Endothelial cell (in vitro differentiated cells): ENCODE results near the gene MIAT. TPM values are rescaled to one million over a fixed set of nuclear protein-coding genes. Genes with fewer than 3 reads are reported as not detected.

Experiments used
- DNase-seq: peaks from one replicate; pipeline ENCODE4 v3.0.0; 2021; ENCODE audit warnings: low spot score
- H3K27ac Mint-ChIP-seq: one replicate; pipeline ENCODE4 v1.8.0; 2021; ENCODE audit warnings: mixed read lengths, inconsistent platforms; ENCODE audit not compliant: unreplicated experiment
- H3K27me3 Mint-ChIP-seq: one replicate; pipeline ENCODE4 v1.8.0; 2021; ENCODE audit warnings: mild to moderate bottlenecking, moderate library complexity, mixed read lengths, inconsistent platforms; ENCODE audit not compliant: unreplicated experiment
- H3K36me3 Mint-ChIP-seq: one replicate; pipeline ENCODE4 v1.8.0; 2021; ENCODE audit warnings: mild to moderate bottlenecking, low read depth, mixed read lengths, inconsistent platforms; ENCODE audit not compliant: unreplicated experiment
- H3K4me1 Mint-ChIP-seq: one replicate; pipeline ENCODE4 v1.8.0; 2021; ENCODE audit warnings: mild to moderate bottlenecking, mixed read lengths, inconsistent platforms; ENCODE audit not compliant: unreplicated experiment
- H3K4me3 Mint-ChIP-seq: one replicate; pipeline ENCODE4 v1.8.0; 2021; ENCODE audit warnings: mild to moderate bottlenecking, mixed read lengths, inconsistent platforms; ENCODE audit not compliant: unreplicated experiment
- H3K9me3 Mint-ChIP-seq: one replicate; pipeline ENCODE4 v1.8.0; 2021; ENCODE audit warnings: mixed read lengths, inconsistent platforms; ENCODE audit not compliant: unreplicated experiment
- CTCF ChIP-seq: fragments of 200-600 bp; sonication (generic); IDR thresholded peaks from one replicate; pipeline ENCODE4 v1.5.0; 2021; ENCODE audit warnings: antibody characterized with exemption; ENCODE audit not compliant: unreplicated experiment
- total RNA-seq: library from RNA; stranded (reverse); fragmentation: NEBNext Ultra II Directional; extraction: Animal tissue kit (Norgen Biotek cat#: 25700); gene quantifications from one replicate; pipeline ENCODE4 v1.2.1, GENCODE V29; 2021; ENCODE audit not compliant: unreplicated experiment

Gene MIAT
- total RNA-seq, 1 donor from 2014 or later = 1.2 TPM

- Mint-ChIP-seq H3K27me3 (no peaks in the 10 kb centered on the region), H3K9me3 (no peaks in the 10 kb centered on the region), H3K36me3 (no peaks in the 10 kb centered on the region), H3K4me3 (peak overlapping the region; percentile 69), H3K4me1 (peaks cover 2% of the 10 kb centered on the region), H3K27ac (no peak overlapping the region)
- peak; percentile 34 for DNase-seq
- no peak for TF ChIP-seq CTCF
Measured at GRCh38 chr22:26658671-26659478, 1.5 kb downstream of the MIAT start.

GRCh38 chr22:26660356-26660755 is 3.0 kb downstream of the MIAT start:
- H3K27ac Mint-ChIP-seq = no peak overlapping the region

GRCh38 chr22:26660961-26661578 is 3.7 kb downstream of the MIAT start:
- Mint-ChIP-seq H3K27ac (no peak overlapping the region), H3K4me1 (peaks cover 2% of the 10 kb centered on the region), H3K4me3 (no peak overlapping the region), H3K9me3 (no peaks in the 10 kb centered on the region), H3K27me3 (no peaks in the 10 kb centered on the region), H3K36me3 (no peaks in the 10 kb centered on the region)
- DNase-seq = no peak
- TF ChIP-seq CTCF = no peak

More at GRCh38 chr22:26660356-26660755, 3.0 kb downstream of the MIAT start:
- TF ChIP-seq CTCF = no peak
- H3K36me3 Mint-ChIP-seq = no peaks in the 10 kb centered on the region
- peaks cover 2% of the 10 kb centered on the region for H3K4me1 Mint-ChIP-seq
- no peaks in the 10 kb centered on the region for H3K9me3 Mint-ChIP-seq
- DNase-seq = no peak
- no peaks in the 10 kb centered on the region for H3K27me3 Mint-ChIP-seq
- no peak overlapping the region for H3K4me3 Mint-ChIP-seq

- Mint-ChIP-seq H3K36me3 (no peaks in the 10 kb centered on the region), H3K27ac (no peak overlapping the region), H3K4me1 (peaks cover 2% of the 10 kb centered on the region), H3K9me3 (no peaks in the 10 kb centered on the region), H3K27me3 (no peaks in the 10 kb centered on the region), H3K4me3 (no peak overlapping the region)
- no peak for TF ChIP-seq CTCF
- DNase-seq = no peak
Measured at GRCh38 chr22:26662160-26662559, 4.8 kb downstream of the MIAT start.

- no peak for TF ChIP-seq CTCF
- no peak for DNase-seq
- Mint-ChIP-seq H3K9me3 (no peaks in the 10 kb centered on the region), H3K4me1 (peaks cover 2% of the 10 kb centered on the region), H3K27me3 (no peaks in the 10 kb centered on the region), H3K36me3 (no peaks in the 10 kb centered on the region), H3K4me3 (no peak overlapping the region), H3K27ac (no peak overlapping the region)
Measured at GRCh38 chr22:26663374-26663923, 6.1 kb downstream of the MIAT start.
